IPS DF 4.7 (cell line): ENCODE measurements around the gene PGA5.
"Not testable (repeated sequence)": the region's sequence is repeated elsewhere in the genome, so short reads cannot be mapped to it uniquely, and the experiment has no call there.

ENCODE experiments used
- DNase-seq: peaks from one replicate; pipeline ENCODE4 v3.0.0-alpha.2; 2013; ENCODE audit warnings: low spot score; ENCODE audit errors: extremely low read depth

PGA5 gene

GRCh38 chr11:61240875-61241274 is at the start of gene PGA5:
PGA5 (plus strand) TSS chr11:61241175; CDS start chr11:61241227, 52 bp downstream.
- not testable (repeated sequence) for DNase-seq

- DNase-seq = no peak
These were observed 47.4 kb upstream of the PGA5 start for GRCh38 chr11:61193596-61193995.

DNA sequence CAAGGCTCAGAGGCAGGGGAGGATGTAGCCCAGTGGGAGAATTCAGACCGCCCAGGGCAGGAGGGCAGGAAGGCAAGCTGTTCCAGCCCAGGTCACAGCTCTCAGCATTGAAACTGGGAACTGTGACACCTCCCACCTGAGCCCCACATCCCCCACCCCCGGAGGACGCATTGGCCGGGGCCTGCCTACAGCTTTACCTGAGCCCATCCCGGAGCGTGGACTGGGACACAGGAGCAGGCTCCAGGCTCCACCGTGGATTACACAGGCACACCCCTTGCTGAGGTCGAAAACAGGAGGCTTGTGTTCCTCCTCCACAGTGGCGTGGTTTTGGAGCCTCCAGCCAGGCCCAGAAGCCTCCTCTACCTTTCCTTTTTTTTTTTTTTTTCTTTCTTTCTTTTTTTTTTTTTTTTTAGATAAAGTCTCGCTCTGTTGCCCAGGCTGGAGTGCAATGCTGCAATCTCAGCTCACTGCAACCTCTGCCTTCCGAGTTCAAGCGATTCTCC is 46.8 kb upstream of the PGA5 start:
- DNase-seq = no peak

DNA sequence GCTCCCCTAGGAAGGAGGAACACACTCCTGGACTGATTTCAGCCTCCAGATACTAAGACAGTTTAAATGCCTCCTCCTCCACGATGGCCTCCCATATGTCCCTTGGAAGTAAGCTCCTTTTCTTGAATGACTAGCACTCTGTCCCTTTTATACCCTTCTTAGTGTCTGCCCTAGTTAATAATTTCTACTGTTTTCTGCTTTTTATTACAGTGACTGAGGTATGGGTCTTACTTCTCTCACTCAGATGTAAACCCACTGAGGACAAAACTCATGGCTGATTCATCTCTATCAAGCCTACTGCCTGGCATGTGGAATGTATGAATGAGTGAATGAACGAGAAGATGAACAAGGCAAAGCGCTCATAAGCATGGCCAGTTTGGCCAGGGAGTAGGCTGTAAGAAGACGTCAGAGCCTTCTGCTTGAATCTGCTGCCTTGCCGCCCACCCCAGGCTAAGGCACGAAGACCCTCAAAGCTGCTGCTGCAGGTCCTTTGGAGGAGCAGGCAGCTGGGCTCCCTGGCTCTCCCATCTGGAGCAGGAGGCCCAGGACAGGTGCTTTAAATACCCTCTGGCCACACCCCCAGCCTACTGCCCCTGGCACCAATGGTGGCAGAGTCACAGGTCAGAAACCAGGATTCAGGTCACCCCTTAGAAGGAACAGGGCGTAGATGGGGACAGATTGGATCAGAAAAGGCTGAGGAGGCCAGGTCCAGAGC is 45.8 kb upstream of the PGA5 start:
- no peak for DNase-seq

DNA sequence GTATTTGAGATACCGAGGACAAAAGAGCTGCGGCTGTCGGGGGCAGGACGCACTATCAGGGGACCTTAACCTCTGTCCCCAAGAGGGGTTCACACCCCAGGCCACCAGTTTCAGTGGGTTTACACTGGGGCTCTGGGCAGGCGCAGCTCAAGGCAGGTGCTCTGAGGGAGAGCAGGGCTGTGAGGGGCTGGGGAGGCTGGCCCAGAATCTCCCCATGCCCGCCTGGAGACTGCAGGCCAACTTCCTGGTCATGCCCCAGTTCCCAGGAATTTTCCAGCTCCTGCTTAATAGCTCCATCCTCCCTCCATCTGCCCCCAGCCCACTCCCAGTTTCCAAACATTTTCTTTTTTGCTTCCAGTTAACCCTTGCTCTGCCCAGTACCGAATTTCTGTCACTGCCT is 45.3 kb upstream of the PGA5 start:
- no peak for DNase-seq

GRCh38 chr11:61198361-61198760 is 42.6 kb upstream of the PGA5 start:
- no peak for DNase-seq

- DNase-seq = no peak
These were observed 41.9 kb upstream of the PGA5 start for GRCh38 chr11:61198948-61199523.

GRCh38 chr11:61201476-61201875 is 39.5 kb upstream of the PGA5 start:
- no peak for DNase-seq

DNA sequence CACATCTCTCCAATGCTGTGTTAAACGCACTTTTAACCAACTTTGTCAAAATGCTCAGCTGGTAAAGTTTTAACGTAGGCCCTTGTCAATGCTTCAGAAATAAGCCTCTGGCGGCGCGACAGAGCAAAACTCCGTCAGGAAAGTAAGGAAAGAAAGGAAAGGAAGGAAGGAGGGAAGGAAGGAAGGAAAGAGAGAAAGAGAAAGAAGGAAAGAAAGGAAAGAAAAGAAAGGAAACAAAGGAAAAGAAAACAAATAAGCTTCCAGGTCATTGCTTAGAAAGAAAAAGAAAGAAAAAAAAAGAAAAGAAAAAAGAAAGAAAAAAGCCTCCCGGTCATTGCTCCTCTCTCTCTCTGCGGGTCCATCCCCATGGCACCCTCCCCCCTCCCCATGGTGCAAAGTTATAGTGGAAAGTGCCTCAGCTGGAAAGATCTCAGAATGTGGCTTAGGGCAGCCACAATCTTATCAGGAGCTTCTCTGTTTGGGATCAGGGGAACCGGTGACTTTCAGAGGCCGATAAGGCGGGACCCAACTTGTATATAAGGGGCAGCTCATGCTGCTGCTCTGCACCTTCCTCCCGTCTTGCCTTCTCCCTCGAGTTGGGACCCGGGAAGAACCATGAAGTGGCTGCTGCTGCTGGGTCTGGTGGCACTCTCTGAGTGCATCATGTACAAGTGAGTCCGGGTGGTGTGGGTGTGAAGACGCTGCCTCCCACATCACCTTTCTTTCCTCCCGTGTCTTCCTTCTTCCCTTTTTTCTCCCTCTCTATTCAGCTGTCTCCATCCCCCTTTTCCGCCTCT is 37.8 kb upstream of the PGA5 start, which contains the start of gene PGA3:
Gene PGA3 (plus strand): TSS at position 566 of the 797 bp plus-strand sequence. CDS start 50 bp downstream, at position 616.
- DNase-seq = not testable (repeated sequence)

DNA sequence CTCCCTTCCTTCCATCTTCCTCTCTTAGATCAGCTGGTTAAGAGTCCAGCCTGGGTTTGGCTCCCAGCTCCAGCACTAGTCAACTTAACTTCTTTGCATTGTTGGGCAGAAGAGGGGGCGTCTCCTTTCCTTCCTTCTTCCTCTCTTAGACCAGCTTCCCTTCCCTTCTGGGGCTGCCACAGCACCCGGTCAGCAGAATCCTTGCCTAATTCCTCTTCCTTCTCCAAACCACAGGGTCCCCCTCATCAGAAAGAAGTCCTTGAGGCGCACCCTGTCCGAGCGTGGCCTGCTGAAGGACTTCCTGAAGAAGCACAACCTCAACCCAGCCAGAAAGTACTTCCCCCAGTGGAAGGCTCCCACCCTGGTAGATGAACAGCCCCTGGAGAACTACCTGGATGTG is 37.1 kb upstream of the PGA5 start:
- not testable (repeated sequence) for DNase-seq

GRCh38 chr11:61204502-61205059 is 36.4 kb upstream of the PGA5 start:
- not testable (repeated sequence) for DNase-seq

- DNase-seq = not testable (repeated sequence)
These were observed 33.2 kb upstream of the PGA5 start for GRCh38 chr11:61207636-61208310.

- DNase-seq = not testable (repeated sequence)
These were observed 30.3 kb upstream of the PGA5 start for GRCh38 chr11:61210629-61211028.

DNA sequence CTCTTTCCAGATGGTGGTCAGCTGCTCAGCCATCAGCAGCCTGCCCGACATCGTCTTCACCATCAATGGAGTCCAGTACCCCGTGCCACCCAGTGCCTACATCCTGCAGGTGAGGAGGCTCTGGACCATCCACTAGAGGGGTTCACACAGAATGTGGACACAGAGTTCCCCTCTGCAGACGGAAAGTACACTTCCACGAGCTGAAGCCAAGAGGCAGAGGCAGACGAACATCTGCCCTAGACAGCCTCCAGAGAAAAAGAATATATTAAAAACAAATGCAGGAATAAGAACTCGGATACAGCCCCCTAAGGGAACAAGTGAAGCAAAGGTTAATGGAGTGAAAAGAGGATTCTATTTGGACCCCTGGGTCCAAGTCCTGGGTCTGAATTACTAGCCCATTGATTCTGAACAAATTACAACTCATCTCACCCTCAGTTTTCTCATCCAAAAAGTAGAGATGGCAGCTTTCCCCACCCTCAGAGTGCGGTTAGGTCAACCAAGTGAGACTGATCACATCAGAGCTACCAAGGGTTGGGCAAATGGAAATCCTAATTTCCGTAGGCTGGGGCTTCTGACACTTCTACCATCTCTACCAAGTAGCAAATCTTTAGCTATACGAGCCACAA is 29.5 kb upstream of the PGA5 start:
- DNase-seq = not testable (repeated sequence)

GRCh38 chr11:61212202-61212601 is 28.8 kb upstream of the PGA5 start:
- DNase-seq = not testable (repeated sequence)

- DNase-seq = not testable (repeated sequence)
These were observed 27.2 kb upstream of the PGA5 start for GRCh38 chr11:61213711-61214324.

GRCh38 chr11:61218306-61218705 is 22.7 kb upstream of the PGA5 start:
- DNase-seq = not testable (repeated sequence)

DNA sequence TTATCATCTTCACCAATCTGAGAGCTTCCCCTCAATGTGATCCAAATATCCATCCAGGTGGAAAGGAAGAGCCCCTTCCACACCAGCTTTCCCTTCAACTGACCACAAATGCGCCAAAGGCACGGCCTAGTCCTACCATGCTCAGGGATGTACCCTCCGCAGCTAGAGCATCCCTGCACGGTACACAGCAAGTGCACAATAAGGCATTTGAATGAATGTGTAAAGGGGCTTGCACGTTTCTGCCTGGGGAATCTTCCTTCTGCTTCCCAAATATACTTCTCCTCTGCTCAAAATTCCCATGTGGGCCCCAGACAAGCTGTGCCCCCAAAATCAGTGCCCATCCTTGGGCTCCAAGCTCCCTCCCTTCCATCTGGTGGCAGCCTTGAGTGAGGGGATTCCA is 22.0 kb upstream of the PGA5 start:
- DNase-seq = not testable (repeated sequence)

DNA sequence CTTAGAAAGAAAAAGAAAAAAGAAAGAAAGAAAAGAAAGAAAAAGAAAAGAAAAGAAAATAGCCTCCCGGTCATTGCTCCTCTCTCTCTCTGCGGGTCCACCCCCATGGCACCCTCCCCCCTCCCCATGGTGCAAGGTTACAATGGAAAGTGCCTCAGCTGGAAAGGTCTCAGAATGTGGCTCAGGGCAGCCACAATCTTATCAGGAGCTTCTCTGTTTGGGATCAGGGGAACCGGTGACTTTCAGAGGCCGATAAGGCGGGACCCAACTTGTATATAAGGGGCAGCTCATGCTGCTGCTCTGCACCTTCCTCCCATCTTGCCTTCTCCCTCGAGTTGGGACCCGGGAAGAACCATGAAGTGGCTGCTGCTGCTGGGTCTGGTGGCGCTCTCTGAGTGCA is 18.9 kb upstream of the PGA5 start, which contains the start of gene PGA4:
Gene PGA4 (plus strand): TSS at position 301 of the 400 bp plus-strand sequence. CDS start 54 bp downstream, at position 355.
- DNase-seq = not testable (repeated sequence)

DNA sequence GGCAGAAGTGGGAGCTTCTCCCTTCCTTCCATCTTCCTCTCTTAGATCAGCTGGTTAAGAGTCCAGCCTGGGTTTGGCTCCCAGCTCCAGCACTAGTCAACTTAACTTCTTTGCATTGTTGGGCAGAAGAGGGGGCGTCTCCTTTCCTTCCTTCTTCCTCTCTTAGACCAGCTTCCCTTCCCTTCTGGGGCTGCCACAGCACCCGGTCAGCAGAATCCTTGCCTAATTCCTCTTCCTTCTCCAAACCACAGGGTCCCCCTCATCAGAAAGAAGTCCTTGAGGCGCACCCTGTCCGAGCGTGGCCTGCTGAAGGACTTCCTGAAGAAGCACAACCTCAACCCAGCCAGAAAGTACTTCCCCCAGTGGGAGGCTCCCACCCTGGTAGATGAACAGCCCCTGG is 18.3 kb upstream of the PGA5 start:
- DNase-seq = not testable (repeated sequence)
